Superior temporal gyrus (tissue), 1 donor: ENCODE results near the gene DHRSX.
A peak's percentile ranks its signal among the peaks of the same experiment; 100 is the strongest.
"Not testable (repeated sequence)": the region's sequence is repeated elsewhere in the genome, so short reads cannot be mapped to it uniquely, and the experiment has no call there.

Experiments used
- DNase-seq: peaks from one replicate; pipeline ENCODE4 v3.0.0-alpha.2; 2016; ENCODE audit errors: extremely low spot score

Gene DHRSX

GRCh38 chrX:2500803-2501558 is at the start of gene DHRSX, which contains the start of gene ZBED1:
Gene DHRSX, minus strand, starts transcription at chrX:2500976. Its CDS starts 51 bp downstream, at chrX:2500925.
Gene ZBED1, minus strand, starts transcription at chrX:2500976. Its CDS starts 10,257 bp downstream, at chrX:2490719.
- no peak for DNase-seq

DNA sequence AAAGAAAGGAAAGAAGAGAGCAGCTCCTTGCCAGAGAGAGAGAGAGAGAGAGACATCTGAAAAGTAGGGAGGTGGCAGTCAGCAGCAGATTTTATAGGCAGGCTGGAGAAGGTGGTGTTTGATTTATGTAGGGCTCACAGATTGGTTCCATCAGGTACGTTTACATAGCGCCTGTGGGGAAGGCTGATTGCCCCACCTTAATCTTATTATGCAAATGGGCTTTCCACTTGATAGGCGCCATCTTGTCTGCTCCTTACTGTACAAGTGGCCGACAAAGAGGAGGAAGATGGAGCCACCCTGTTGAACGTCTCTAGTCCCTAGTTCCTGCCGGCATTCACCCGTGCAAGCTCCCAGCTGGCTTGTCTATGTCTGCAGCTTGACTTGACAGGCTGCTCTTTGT is 49.1 kb upstream of the DHRSX start:
- DNase-seq = no peak

- no peak for DNase-seq
Observed at GRCh38 chrX:2548711-2549423, 48.1 kb upstream of the DHRSX start.

GRCh38 chrX:2547736-2548135 is 47.0 kb upstream of the DHRSX start:
- DNase-seq = no peak

DNA sequence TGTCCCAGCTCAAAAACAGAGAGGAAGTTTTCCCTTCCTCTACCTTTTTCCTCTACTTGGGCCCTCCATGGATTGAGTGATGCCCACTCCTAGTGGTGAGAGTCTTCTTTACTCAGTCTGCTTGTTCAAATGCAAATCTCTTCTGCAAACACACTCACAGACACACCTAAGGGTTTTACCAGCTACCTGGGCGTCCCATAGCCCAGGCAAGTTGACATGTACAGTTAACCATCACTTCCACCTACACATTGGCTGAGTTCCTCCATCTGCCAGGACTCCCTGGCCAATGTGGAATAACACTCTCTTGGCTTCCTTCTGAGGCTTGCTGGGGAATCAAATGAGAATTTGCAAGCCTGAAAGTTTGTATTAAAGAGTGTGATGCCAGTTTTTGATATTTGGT is 45.7 kb upstream of the DHRSX start:
- no peak for DNase-seq

GRCh38 chrX:2545144-2545543 is 44.4 kb upstream of the DHRSX start:
- DNase-seq = no peak

GRCh38 chrX:2542826-2543521 is 42.2 kb upstream of the DHRSX start:
- DNase-seq = no peak

DNA sequence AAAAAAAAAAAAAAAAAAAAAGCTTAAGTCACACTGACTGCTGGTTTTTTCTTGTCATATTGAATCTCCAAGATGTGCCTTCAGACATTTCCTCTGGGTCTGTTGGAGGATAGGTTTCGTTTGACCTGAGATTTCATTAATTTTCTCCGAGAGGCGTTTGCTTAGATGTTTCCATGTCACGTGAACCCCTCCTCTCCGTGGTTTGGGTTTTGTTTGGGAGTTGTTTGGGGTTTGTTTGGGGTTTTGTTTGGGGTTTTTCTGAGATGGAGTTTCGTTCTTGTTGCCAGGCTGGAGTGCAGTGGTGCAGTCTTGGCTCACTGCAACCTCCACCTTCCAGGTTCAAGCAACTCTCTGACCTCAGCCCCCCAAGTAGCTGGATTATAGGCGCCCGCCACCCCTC is 40.8 kb upstream of the DHRSX start:
- no peak for DNase-seq

DNA sequence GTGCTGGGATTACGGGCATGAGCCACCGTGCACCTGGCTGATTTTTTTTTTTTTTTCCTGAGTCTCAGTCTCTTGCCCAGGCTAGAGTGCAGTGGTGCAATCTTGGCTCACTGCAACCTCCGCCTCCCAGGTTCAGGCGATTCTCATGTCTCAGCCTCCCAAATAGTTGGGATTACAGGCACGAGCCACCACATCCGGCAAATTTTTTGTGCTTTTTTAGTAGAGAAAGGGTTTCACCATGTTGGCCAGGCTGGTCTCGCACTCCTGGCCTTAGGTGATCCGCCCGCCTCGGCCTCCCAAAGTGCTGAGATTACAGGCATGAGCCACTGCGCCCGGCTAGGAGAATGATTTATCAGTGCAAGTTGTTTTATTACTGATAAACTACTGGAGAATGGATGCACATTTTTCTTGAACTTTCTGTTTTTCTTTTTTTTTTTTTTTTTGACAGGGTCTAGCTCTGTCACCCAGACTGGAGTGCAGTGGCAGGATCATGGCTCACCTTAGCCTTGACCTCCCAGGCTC is 39.7 kb upstream of the DHRSX start:
- no peak for DNase-seq

- no peak for DNase-seq
Observed at GRCh38 chrX:2539586-2539985, 38.8 kb upstream of the DHRSX start.

GRCh38 chrX:2538031-2538757 is 37.4 kb upstream of the DHRSX start:
- DNase-seq = peak; percentile 52

DNA sequence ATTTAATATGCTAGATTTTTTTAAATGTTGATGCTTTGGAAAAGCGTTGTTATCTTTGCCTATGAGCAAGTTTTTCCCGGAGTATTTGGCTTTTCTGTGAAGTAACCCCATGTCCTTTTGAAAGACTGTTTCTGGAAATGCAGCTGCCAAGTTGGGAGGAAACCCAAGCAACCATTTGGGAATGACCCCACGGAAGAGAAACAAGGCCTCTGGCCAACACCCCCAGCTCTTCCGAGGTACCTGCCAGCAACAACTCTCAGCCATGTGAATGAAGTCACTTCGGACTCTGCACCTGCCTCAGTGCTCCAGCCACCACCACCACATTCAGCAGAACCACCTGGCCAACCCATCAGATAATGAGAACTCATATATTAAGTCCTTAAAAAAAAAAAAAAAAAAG is 36.2 kb upstream of the DHRSX start:
- DNase-seq = no peak

DNA sequence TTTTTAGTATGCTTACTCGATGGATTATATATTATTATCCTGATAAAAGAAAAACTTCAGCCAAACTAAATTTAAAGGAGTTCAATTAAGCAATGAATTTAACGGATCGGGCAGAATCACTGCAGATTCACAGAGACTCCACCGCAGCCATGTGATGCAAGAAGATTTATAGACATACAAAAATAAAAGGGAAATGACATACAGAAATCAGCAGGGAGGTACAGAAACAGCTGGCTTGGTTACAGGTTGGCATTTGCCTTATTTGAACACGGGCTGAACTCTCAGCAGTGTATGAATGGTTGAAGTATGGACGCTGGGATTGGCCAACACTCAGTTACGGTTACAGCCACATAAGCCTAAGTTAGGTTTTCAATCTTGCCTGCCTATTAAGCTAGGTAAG is 35.4 kb upstream of the DHRSX start:
- DNase-seq = no peak

- not testable (repeated sequence) for DNase-seq
Observed at GRCh38 chrX:2534261-2535021, 33.7 kb upstream of the DHRSX start.

DNA sequence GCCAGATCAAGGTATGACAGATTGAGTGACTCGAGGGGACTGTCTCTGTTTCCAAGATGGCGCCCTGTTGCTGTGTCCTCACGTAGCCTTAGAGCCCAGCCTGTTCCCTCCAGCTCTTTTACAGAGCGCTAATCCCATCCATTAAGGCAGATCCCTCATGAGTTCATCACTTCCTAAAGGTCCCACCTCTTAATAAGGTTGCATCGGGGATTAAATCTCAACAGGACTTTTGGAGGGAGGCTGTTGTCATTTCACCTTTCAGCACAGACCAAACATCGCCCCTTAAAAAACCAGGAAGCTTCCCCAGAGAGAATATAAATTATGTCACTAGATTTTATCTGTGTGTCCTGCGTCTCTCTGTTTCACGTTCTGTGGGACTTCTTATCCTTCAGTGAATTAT is 32.6 kb upstream of the DHRSX start:
- DNase-seq = no peak

DNA sequence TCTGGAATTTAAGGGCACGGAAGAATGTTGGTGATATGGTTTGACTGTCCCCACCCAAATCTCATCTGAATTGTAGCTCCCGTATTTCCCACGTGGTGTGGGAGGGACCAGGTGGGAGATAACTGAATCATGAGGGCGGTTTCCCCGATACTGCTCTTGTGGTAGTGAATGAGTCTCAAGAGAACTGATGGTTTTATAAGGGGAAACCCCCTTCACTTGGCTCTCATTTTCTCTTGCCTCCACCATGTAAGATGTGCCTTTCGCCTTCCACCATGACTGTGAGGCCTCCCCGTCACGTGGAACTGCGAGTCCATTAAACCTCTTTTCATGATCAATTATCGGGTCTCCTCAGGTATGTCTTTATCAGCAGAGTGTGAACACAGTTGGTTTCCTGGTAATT is 25.6 kb upstream of the DHRSX start:
- DNase-seq = no peak

GRCh38 chrX:2523911-2524310 is 23.1 kb upstream of the DHRSX start:
- DNase-seq = no peak

DNA sequence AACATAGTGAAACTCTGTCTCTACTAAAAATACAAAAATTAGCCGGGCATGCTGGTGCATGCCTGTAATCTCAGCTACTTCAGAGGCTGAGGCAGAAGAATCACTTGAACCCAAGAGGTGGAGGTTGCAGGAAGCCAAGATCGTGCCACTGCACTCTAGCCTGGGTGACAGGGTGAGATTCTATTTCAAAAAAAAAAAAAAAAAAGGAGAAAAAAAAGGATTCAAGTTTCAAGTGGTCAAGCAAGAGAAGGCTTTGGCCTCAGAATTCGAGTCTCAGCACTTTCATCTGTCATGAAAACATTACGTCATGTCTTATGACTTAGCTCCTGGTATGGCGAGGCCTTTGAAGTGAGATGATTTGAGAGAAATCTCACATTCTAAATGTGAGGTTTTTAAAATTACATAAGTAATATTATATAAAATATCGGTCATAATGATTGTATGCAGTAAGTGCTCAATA is 21.2 kb upstream of the DHRSX start:
- no peak for DNase-seq

- DNase-seq = no peak
Observed at GRCh38 chrX:2521092-2521926, 20.5 kb upstream of the DHRSX start.

DNA sequence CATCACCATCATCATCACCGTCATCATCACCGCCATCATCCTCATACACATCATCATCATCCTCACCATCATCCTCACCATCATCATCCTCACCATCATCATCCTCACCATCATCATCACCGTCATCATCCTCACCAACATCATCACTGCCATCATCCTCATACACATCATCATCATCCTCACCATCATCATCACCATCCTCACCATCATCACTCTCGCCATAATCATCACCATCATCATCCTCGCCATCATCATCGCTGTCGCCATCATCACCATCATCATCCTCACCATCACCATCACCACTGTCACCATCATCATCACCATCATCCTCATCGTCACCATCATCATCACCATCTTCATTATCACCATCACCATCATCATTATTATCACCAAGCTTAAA is 19.8 kb upstream of the DHRSX start:
- no peak for DNase-seq
